Kidney (tissue), 14 donors: ENCODE measurements around the gene SOCS3. TPM values are rescaled to one million over a fixed set of nuclear protein-coding genes. Genes with fewer than 3 reads are reported as not detected.

ENCODE experiments used
- DNase-seq, 5 donors: peaks; one replicate each; pipeline ENCODE4 v3.0.0-alpha.2; 2013 to 2020
- FAIRE-seq: peaks from 2 replicates; lab custom pipeline; 2012; peaks lifted over from hg19 to GRCh38; lab: Jason Lieb, UNC
- H3K27ac ChIP-seq, 2 donors: one replicate each; pipeline ENCODE4 v1.7.0; 2013; ENCODE audit warnings: low read depth in 2 of 2, low read length in 2 of 2, inconsistent platforms in 1 of 2
- H3K27me3 ChIP-seq: one replicate; pipeline ENCODE4 v1.7.1; 2013; ENCODE audit warnings: low read length, inconsistent platforms; ENCODE audit not compliant: control insufficient read depth, insufficient read depth
- H3K36me3 ChIP-seq, 3 donors: one replicate each; pipeline versions ENCODE4 v1.7.0 to v1.7.1; 2013; ENCODE audit warnings: low read length in 3 of 3, control low read depth in 1 of 3, inconsistent platforms in 1 of 3; ENCODE audit not compliant: insufficient read depth in 3 of 3, control insufficient read depth in 2 of 3
- H3K4me1 ChIP-seq, 3 donors: one replicate each; pipeline versions ENCODE4 v1.7.0 to v1.7.1; 2013; ENCODE audit warnings: low read length in 3 of 3, inconsistent platforms in 1 of 3, low read depth in 1 of 3; ENCODE audit not compliant: control insufficient read depth in 2 of 3, insufficient read depth in 2 of 3
- H3K4me3 ChIP-seq, 3 donors: one replicate each; pipeline versions ENCODE4 v1.7.0 to v1.8.1; 2013; ENCODE audit warnings: low read length in 3 of 3, control low read depth in 1 of 3, inconsistent platforms in 1 of 3
- H3K9ac ChIP-seq, 3 donors: one replicate each; pipeline versions ENCODE4 v1.7.0 to v1.7.1; 2013; ENCODE audit warnings: low read length in 3 of 3, control low read depth in 1 of 3, inconsistent platforms in 1 of 3
- H3K9me3 ChIP-seq, 3 donors: one replicate each; pipeline versions ENCODE4 v1.7.0 to v1.7.1; 2013; ENCODE audit warnings: low read length in 3 of 3, control low read depth in 1 of 3, inconsistent platforms in 1 of 3; ENCODE audit not compliant: control insufficient read depth in 2 of 3, insufficient read depth in 1 of 3
- intact Hi-C: fragments of 100-400 bp; cut with DNase I; formaldehyde crosslinking; loops from one replicate; pipeline ENCODE4 v1.11.1; 2022
- polyA plus RNA-seq: library from polyadenylated mRNA; stranded (reverse); fragments of 350-450 nt; fragmentation: Illumina TruSeq; extraction: RNeasy Lipid Tissue Mini Kit (QIAGEN cat#74804); gene quantifications from one replicate; pipeline ENCODE4 v1.2.3, GENCODE V29; 2014; ENCODE audit warnings: low read depth, low replicate concordance; ENCODE audit not compliant: insufficient read depth
- total RNA-seq: library from RNA; stranded (reverse); fragmentation: NEBNext Ultra II Directional; extraction: Animal tissue kit (Norgen Biotek cat#: 25700); gene quantifications from one replicate; pipeline ENCODE4 v1.2.1, GENCODE V29; 2021
- TF ChIP-seq, protein P1 (sequence below): IDR thresholded peaks from 3 replicates; pipeline ENCODE4 v1.5.1; 2012; ENCODE audit warnings: mild to moderate bottlenecking, moderate library complexity, borderline replicate concordance; ENCODE audit not compliant: insufficient read depth; ENCODE audit errors: extremely low read depth
- donor health status: control.
- donor health status: control.
- donor health status: control.
- donor health status: control.
- donor health status: control.
- donor health status: DM: yes; HTN: yes; CAD: no.
- donor health status: Normal renal cell carcinoma (clear cell type).

SOCS3 gene
- total and polyA plus RNA-seq, 2 donors from 2014 or later, result 31.2 to 110 TPM

DNA sequence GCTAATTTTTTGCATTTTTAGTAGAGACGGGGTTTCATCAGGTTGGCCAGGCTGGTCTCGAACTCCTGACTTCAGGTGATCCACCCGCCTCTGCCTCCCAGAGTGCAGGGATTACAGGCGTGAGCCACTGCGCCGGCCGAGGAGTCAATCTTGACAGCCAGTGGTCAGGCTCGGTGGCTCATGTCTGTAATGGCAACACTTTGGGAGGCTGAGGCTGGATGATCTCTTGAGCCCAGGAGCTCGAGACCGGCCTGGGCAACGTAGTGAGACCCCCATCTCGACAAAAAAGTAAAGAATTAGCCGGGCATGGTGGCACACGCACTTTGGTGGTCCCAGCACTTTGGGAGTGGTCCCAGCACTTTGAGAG is 18.0 kb upstream of the SOCS3 start:
- TF ChIP-seq, protein P1, sequence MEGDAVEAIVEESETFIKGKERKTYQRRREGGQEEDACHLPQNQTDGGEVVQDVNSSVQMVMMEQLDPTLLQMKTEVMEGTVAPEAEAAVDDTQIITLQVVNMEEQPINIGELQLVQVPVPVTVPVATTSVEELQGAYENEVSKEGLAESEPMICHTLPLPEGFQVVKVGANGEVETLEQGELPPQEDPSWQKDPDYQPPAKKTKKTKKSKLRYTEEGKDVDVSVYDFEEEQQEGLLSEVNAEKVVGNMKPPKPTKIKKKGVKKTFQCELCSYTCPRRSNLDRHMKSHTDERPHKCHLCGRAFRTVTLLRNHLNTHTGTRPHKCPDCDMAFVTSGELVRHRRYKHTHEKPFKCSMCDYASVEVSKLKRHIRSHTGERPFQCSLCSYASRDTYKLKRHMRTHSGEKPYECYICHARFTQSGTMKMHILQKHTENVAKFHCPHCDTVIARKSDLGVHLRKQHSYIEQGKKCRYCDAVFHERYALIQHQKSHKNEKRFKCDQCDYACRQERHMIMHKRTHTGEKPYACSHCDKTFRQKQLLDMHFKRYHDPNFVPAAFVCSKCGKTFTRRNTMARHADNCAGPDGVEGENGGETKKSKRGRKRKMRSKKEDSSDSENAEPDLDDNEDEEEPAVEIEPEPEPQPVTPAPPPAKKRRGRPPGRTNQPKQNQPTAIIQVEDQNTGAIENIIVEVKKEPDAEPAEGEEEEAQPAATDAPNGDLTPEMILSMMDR, result no peak
- peak overlapping the region; percentile 83 to 88 for H3K27ac ChIP-seq
- H3K36me3 ChIP-seq, result peaks cover 0 to 13% (median 0%) of the 10 kb centered on the region in 3 donors
- H3K4me3 ChIP-seq, result peak overlapping the region; percentile 80 to 94 (median 86)
- no peak for DNase-seq
- no peaks in the 10 kb centered on the region for H3K9me3 ChIP-seq
- H3K27me3 ChIP-seq, result no peaks in the 10 kb centered on the region
- H3K9ac ChIP-seq, result peak overlapping the region; percentile 67 to 92 (median 71)
- intact Hi-C loops, result no loop called here
- no peak for FAIRE-seq
- H3K4me1 ChIP-seq, result peaks cover 0 to 17% (median 15%) of the 10 kb centered on the region in 3 donors

DNA sequence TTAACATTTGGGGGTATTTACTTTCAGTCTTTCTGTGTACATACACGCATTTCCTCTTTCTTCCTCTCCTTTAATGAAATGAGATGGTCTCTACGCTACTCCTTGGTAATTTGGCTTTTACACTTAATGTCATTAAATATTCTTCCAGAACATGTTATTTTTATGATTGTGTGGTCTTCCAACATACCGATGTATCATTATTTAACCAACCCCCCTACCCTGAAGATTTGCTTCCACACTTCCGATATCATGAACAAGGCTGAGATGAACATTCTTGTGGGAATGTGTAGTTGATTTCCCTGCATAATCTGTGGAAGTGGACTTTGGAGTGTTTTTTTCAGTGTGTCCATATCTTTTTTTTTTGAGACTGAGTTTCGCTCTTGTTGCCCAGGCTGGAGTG is 16.3 kb upstream of the SOCS3 start:
- peaks cover 0 to 11% (median 0%) of the 10 kb centered on the region in 3 donors for H3K36me3 ChIP-seq
- H3K4me1 ChIP-seq, result peaks cover 0 to 7% (median 6%) of the 10 kb centered on the region in 3 donors
- no peaks in the 10 kb centered on the region for H3K9me3 ChIP-seq
- no peak overlapping the region for H3K4me3 ChIP-seq
- FAIRE-seq (no peak), DNase-seq (no peak)
- TF ChIP-seq, protein P1, result no peak
- H3K27ac ChIP-seq, result peak overlapping the region in 1 of 2 donors; percentile 52
- intact Hi-C loops, result no loop called here
- no peak overlapping the region for H3K9ac ChIP-seq
- no peaks in the 10 kb centered on the region for H3K27me3 ChIP-seq

DNA sequence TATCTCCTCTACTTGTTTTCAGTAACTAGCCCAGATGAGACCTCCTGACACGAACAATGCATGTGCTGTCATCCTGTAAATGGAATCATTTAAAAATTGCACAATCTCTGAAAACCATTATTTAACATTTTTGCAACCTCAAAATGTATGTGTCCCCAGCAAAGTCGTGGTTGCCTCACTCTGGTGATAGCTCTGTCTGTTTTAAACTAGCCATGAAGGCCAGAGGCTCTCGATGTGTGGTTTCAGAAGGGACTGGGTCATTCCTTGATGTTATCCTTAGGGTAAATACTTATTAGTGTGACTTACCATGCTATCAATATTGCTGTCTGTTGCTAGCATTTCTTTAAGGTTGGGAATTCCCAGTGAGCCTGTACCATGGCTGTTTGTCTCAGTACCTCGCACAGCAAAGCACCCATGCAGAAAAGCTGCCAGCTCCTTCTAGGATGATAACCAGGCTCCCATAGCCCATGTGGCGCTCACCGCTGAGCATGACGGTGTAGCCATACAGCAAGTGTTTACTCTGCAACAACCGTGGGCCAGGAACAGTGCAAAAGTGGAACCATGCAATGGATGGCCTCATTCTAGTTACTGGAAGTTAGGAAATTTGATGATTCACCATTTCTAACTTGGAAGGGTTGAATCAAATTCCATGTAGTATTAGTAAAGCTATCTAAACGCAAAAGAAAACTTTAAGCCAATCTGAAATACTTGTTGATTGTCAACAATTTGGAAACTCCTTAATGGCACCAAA is 15.7 kb upstream of the SOCS3 start:
- Histone ChIP-seq H3K4me1 (peaks cover 0 to 7% (median 4%) of the 10 kb centered on the region in 3 donors), H3K4me3 (no peak overlapping the region), H3K27ac (peak overlapping the region in 1 of 2 donors; percentile 52), H3K9ac (no peak overlapping the region), H3K9me3 (no peaks in the 10 kb centered on the region), H3K36me3 (peaks cover 0 to 6% (median 0%) of the 10 kb centered on the region in 3 donors), H3K27me3 (no peaks in the 10 kb centered on the region)
- FAIRE-seq (no peak), DNase-seq (peak in 1 of 5 donors; percentile 34)
- intact Hi-C loops, result no loop called here
- TF ChIP-seq, protein P1, result no peak
